Esophagus muscularis mucosa (tissue), 4 donors: ENCODE results near the gene KNOP1. TPM values are rescaled to one million over a fixed set of nuclear protein-coding genes. Genes with fewer than 3 reads are reported as not detected.
"Not testable (repeated sequence)": the region's sequence is repeated elsewhere in the genome, so short reads cannot be mapped to it uniquely, and the experiment has no call there.

Source experiments
- DNase-seq: peaks from one replicate; pipeline ENCODE4 v3.0.0-alpha.2; 2017; ENCODE audit errors: extremely low spot score
- H3K27ac ChIP-seq, 4 donors: fragments of 200-600 bp; sonication (generic); replicated peaks in 1 of 4; 1 replicate in 3 of 4; 2 replicates in 1 of 4; pipeline ENCODE4 v1.5.1; 2016 to 2019; ENCODE audit warnings: mild to moderate bottlenecking in 1 of 4
- H3K27me3 ChIP-seq, 4 donors: fragments of 200-600 bp; sonication (generic); one replicate each; pipeline versions ENCODE4 v1.5.1 to v1.6.0; 2016 to 2019
- H3K36me3 ChIP-seq, 4 donors: fragments of 200-600 bp; sonication (generic); one replicate each; pipeline ENCODE4 v1.5.1; 2016 to 2019
- H3K4me1 ChIP-seq, 4 donors: fragments of 200-600 bp; sonication (generic); one replicate each; pipeline ENCODE4 v1.5.1; 2016 to 2019
- H3K4me3 ChIP-seq, 4 donors: fragments of 200-600 bp; sonication (generic); 1 replicate in 2 of 4; 2 replicates in 2 of 4; pipeline ENCODE4 v1.5.1; 2016 to 2019; ENCODE audit warnings: mild to moderate bottlenecking in 4 of 4, moderate library complexity in 1 of 4
- H3K9me3 ChIP-seq, 4 donors: fragments of 200-600 bp; sonication (generic); 1 replicate in 3 of 4; 2 replicates in 1 of 4; pipeline ENCODE4 v1.5.1; 2016 to 2019
- CTCF ChIP-seq, 3 experiments: fragments of 200-600 bp in 2 of 3; fragments of 450-650 bp in 1 of 3; sonication (generic) in 2 of 3; IDR thresholded peaks; one replicate each; pipeline ENCODE4 v1.5.1; 2017 to 2019; ENCODE audit warnings: antibody characterized with exemption in 3 of 3, mild to moderate bottlenecking in 2 of 3, moderate library complexity in 1 of 3
- EP300 ChIP-seq: sonication (generic); formaldehyde crosslinking; IDR thresholded peaks from one replicate; pipeline ENCODE4 v1.6.1; 2017; ENCODE audit warnings: antibody characterized with exemption
- POLR2A ChIP-seq: fragments of 450-650 bp; IDR thresholded peaks from one replicate; pipeline ENCODE4 v1.6.1; 2017; ENCODE audit warnings: antibody characterized with exemption, moderate library complexity, mild to moderate bottlenecking, low read depth
- POLR2AphosphoS5 ChIP-seq, 2 donors: sonication (generic); formaldehyde crosslinking; IDR thresholded peaks; one replicate each; pipeline ENCODE4 v1.6.1; 2017; ENCODE audit warnings: antibody characterized with exemption in 2 of 2
- WGBS: methylation state at CpG from one replicate; pipeline ENCODE4 v1.1.5; 2018; 5-methylcytosine and 5-hydroxymethylcytosine counted together
- intact Hi-C: fragments of 100-400 bp; cut with DNase I; formaldehyde crosslinking; loops from one replicate; pipeline ENCODE4 v1.15.1; 2023
- total RNA-seq, 4 donors: library from RNA; depleted of rRNA; stranded (reverse); fragments of >200 nt; gene quantifications; one replicate each; pipeline versions ENCODE4 v1.1.0 to v1.2.1, GENCODE V29; 2016

Gene KNOP1
- total RNA-seq, 4 donors from 2014 or later = 7.3 to 9.9 (median 9.1) TPM

- intact Hi-C loops = loop anchor here (5.0 to 10.0 kb wide), 2 partner anchors 164 to 169 kb away; partner anchors contain the start of gene VPS35L
- no peak for TF ChIP-seq CTCF (IDR thresholded peaks at IDR 0.05)
- no peak for TF ChIP-seq EP300
- TF ChIP-seq POLR2A = no peak
- no peak for TF ChIP-seq POLR2AphosphoS5 (IDR thresholded peaks at IDR 0.05)
- H3K36me3 ChIP-seq = peaks cover 0 to 14% (median 7%) of the 10 kb centered on the region in 4 donors
- no peaks in the 10 kb centered on the region for H3K9me3 ChIP-seq
- WGBS = 0% methylated on average over 9 of the region's 21 CpGs
- H3K27me3 ChIP-seq = no peaks in the 10 kb centered on the region
- peak overlapping the region; percentile 86 to 97 (median 92) for H3K4me3 ChIP-seq
- H3K4me1 ChIP-seq = peaks cover 29 to 40% (median 34%) of the 10 kb centered on the region in 4 donors
- DNase-seq = no peak
- peak overlapping the region; percentile 77 to 93 (median 86) for H3K27ac ChIP-seq
Observed at GRCh38 chr16:19718624-19718965, 568 bp upstream of the KNOP1 start.

GRCh38 chr16:19717314-19717713, 713 bp downstream of the KNOP1 start:
- intact Hi-C loops = loop anchor here (5.0 to 10.0 kb wide), 2 partner anchors 163 to 170 kb away; partner anchors contain the start of gene VPS35L
- Histone ChIP-seq H3K36me3 (peaks cover 0 to 24% (median 19%) of the 10 kb centered on the region in 4 donors), H3K27ac (peak overlapping the region; percentile 77 to 93 (median 86)), H3K4me1 (peaks cover 29 to 40% (median 34%) of the 10 kb centered on the region in 4 donors), H3K4me3 (peak overlapping the region; percentile 86 to 97 (median 92)), H3K9me3 (no peaks in the 10 kb centered on the region), H3K27me3 (no peaks in the 10 kb centered on the region)
- no peak for DNase-seq
- WGBS = under 1% methylated on average over 10 of the region's 10 CpGs
- TF ChIP-seq POLR2A (no peak), POLR2AphosphoS5 (IDR thresholded peaks at IDR 0.05) (no peak), CTCF (IDR thresholded peaks at IDR 0.05) (no peak), EP300 (no peak)

- WGBS = 44% methylated on average over 11 of the region's 11 CpGs
- Histone ChIP-seq H3K4me1 (peaks cover 29 to 40% (median 34%) of the 10 kb centered on the region in 4 donors), H3K36me3 (peaks cover 0 to 29% (median 19%) of the 10 kb centered on the region in 4 donors), H3K27ac (peak overlapping the region; percentile 77 to 93 (median 86)), H3K4me3 (peak overlapping the region; percentile 86 to 97 (median 92))
- not testable (repeated sequence) for H3K27me3 ChIP-seq, DNase-seq, H3K9me3 ChIP-seq
- intact Hi-C loops = loop anchor here (5.0 to 10.0 kb wide), 2 partner anchors 162 to 171 kb away; partner anchors contain the start of gene VPS35L
Observed at GRCh38 chr16:19716728-19717127, 1.3 kb downstream of the KNOP1 start.

GRCh38 chr16:19716183-19716582, 1.8 kb downstream of the KNOP1 start:
- Histone ChIP-seq H3K9me3 (no peaks in the 10 kb centered on the region), H3K36me3 (peaks cover 0 to 34% (median 19%) of the 10 kb centered on the region in 4 donors), H3K27ac (no peak overlapping the region), H3K4me1 (peaks cover 29 to 40% (median 35%) of the 10 kb centered on the region in 4 donors), H3K27me3 (no peaks in the 10 kb centered on the region), H3K4me3 (peak overlapping the region in 3 of 4 donors; percentile 86 to 97 (median 93))
- WGBS = 90% methylated on average over 1 of the region's 1 CpG
- TF ChIP-seq POLR2A (no peak), POLR2AphosphoS5 (IDR thresholded peaks at IDR 0.05) (no peak), EP300 (no peak), CTCF (IDR thresholded peaks at IDR 0.05) (no peak)
- no peak for DNase-seq
- intact Hi-C loops = loop anchor here (5.0 to 10.0 kb wide), 2 partner anchors 161 to 171 kb away; partner anchors contain the start of gene VPS35L

GRCh38 chr16:19715566-19715965, 2.5 kb downstream of the KNOP1 start:
- H3K4me3 ChIP-seq = no peak overlapping the region
- no peak overlapping the region for H3K27ac ChIP-seq
- no peak for DNase-seq
- peaks cover 0 to 38% (median 20%) of the 10 kb centered on the region in 4 donors for H3K36me3 ChIP-seq
- intact Hi-C loops = loop anchor here (5.0 to 10.0 kb wide), 2 partner anchors 161 to 172 kb away; partner anchors contain the start of gene VPS35L
- H3K9me3 ChIP-seq = no peaks in the 10 kb centered on the region
- peaks cover 29 to 45% (median 37%) of the 10 kb centered on the region in 4 donors for H3K4me1 ChIP-seq
- WGBS = 87% methylated on average over 5 of the region's 5 CpGs
- no peaks in the 10 kb centered on the region for H3K27me3 ChIP-seq
- TF ChIP-seq CTCF (IDR thresholded peaks at IDR 0.05) = no peak
- TF ChIP-seq POLR2AphosphoS5 (IDR thresholded peaks at IDR 0.05) = no peak
- no peak for TF ChIP-seq POLR2A
- no peak for TF ChIP-seq EP300
